B cell (primary cell): ENCODE data around the gene HES6.

Experiments used
- EZH2 ChIP-seq: IDR thresholded peaks from 2 replicates; pipeline ENCODE4 v1.6.1; 2012; ENCODE audit warnings: borderline replicate concordance, low read depth, mild to moderate bottlenecking, moderate library complexity, low read length; ENCODE audit not compliant: insufficient read depth, poor library complexity, severe bottlenecking
- TF ChIP-seq, protein P1 (sequence below): fragments of 200-600 bp; IDR thresholded peaks from one replicate; pipeline ENCODE4 v1.8.0; 2022; ENCODE audit warnings: antibody characterized with exemption, mild to moderate bottlenecking

DNA sequence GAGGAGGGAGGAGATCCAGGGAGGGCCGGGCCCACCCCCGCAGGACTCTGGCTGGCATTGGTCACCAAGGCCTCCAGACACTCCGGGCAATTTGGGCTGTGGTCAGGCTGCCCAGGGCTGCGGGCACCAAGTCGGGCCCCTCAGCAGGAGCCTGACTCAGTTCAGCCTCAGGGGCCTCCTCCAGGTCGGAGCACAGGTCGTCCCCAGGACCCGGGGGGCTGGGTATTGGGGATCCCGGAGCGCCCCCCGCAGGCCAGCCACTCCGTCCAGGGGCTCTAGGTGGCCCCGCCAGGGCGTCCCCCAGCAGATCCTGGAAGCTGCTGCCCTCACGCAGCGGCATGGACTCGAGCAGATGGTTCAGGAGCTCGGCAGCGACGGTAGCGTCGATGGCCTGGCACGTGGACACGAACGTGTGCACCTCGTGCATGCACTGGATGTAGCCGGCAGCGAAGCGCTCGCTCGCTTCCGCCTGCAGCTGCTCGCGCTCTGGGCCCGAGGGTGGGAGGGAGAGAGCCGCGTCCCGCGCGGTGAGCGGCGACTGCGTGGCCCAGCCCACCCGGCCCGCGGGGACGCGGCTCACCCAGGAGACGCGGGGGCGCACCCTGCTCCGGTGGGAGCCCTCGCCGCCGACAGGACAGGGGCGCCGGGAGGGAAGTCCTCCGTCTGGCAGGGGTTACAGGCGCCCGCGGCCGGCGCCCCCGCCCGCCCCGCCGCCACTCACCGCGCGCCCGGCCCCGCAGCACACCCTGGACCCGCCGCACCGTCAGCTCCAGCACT is 884 bp downstream of the HES6 start:
- TF ChIP-seq, protein P1, sequence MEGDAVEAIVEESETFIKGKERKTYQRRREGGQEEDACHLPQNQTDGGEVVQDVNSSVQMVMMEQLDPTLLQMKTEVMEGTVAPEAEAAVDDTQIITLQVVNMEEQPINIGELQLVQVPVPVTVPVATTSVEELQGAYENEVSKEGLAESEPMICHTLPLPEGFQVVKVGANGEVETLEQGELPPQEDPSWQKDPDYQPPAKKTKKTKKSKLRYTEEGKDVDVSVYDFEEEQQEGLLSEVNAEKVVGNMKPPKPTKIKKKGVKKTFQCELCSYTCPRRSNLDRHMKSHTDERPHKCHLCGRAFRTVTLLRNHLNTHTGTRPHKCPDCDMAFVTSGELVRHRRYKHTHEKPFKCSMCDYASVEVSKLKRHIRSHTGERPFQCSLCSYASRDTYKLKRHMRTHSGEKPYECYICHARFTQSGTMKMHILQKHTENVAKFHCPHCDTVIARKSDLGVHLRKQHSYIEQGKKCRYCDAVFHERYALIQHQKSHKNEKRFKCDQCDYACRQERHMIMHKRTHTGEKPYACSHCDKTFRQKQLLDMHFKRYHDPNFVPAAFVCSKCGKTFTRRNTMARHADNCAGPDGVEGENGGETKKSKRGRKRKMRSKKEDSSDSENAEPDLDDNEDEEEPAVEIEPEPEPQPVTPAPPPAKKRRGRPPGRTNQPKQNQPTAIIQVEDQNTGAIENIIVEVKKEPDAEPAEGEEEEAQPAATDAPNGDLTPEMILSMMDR = no peak
- no peak for TF ChIP-seq EZH2
